Measurements from ENCODE around the gene MRGPRX3. TPM values are rescaled to one million over a fixed set of nuclear protein-coding genes. Genes with fewer than 3 reads are reported as not detected.

The MRGPRX3 gene
- polyA plus RNA-seq, 1 donor from 2014 or later = not detected

Small RNAs within 50 kb of the gene (small RNA-seq; reads per million reads assigned to genes)
- gene HIGD1AP5 = 0 reads per million in 3 experiments

Other genes starting within 250 kb of the MRGPRX3 start
- 49.6 and 60.0 TPM in 2 replicates for gene SERGEF, start 119.5 kb upstream of the MRGPRX3 start, polyA plus RNA-seq
- 1.2 and 1.4 TPM in 2 replicates for gene TPH1, start 86.3 kb upstream of the MRGPRX3 start, polyA plus RNA-seq
- gene SAAL1, start 26.5 kb upstream of the MRGPRX3 start, polyA plus RNA-seq = 51.7 and 66.2 TPM in 2 replicates
- gene MRGPRX4, start 40.3 kb downstream of the MRGPRX3 start, polyA plus RNA-seq = not detected in 2 replicates
- gene SAA4, start 104.2 kb downstream of the MRGPRX3 start, polyA plus RNA-seq = 0.58 TPM in 1 of 2 replicates, not detected in the other
- not detected in 2 replicates for gene SAA2, start 116.1 kb downstream of the MRGPRX3 start, polyA plus RNA-seq
- gene SAA1, start 133.7 kb downstream of the MRGPRX3 start, polyA plus RNA-seq = not detected in 2 replicates
- 28.5 and 37.0 TPM in 2 replicates for gene HPS5, start 189.6 kb downstream of the MRGPRX3 start, polyA plus RNA-seq
- 96.6 and 109 TPM in 2 replicates for gene GTF2H1, start 190.0 kb downstream of the MRGPRX3 start, polyA plus RNA-seq

All from neural cell (in vitro differentiated cells).